Measurements from ENCODE around the gene RNGTT. TPM values are rescaled to one million over a fixed set of nuclear protein-coding genes. Genes with fewer than 3 reads are reported as not detected.

Gene RNGTT
- total RNA-seq, result 14.6 and 17.6 TPM in 2 replicates

GRCh38 chr6:88963139-88964090, at the start of gene RNGTT:
Gene RNGTT, minus strand, starts transcription at chr6:88963618. Its CDS starts 209 bp downstream, at chr6:88963409.

Other genes starting within 250 kb of the RNGTT start
- 50.0 and 50.7 TPM in 2 replicates for gene PNRC1, start 117.1 kb upstream of the RNGTT start, total RNA-seq
- gene SRSF12, start 154.5 kb upstream of the RNGTT start, total RNA-seq, result 0.19 and 0.21 TPM in 2 replicates
- 12.2 and 12.8 TPM in 2 replicates for gene PM20D2, start 182.4 kb upstream of the RNGTT start, total RNA-seq